HG02852 (cell line): ENCODE results near the gene CTNND2.
"Not testable (repeated sequence)": the region's sequence is repeated elsewhere in the genome, so short reads cannot be mapped to it uniquely, and the experiment has no call there.

Experiments used
- ATAC-seq: cut with Tn5 transposase; IDR thresholded peaks from one replicate; pipeline ENCODE4 v1.9.1; 2021; ENCODE audit warnings: mild to moderate bottlenecking, moderate library complexity; ENCODE audit not compliant: unreplicated experiment

CTNND2 gene

GRCh38 chr5:11684607-11685006 is 219.6 kb downstream of the CTNND2 start:
- no peak for ATAC-seq

DNA sequence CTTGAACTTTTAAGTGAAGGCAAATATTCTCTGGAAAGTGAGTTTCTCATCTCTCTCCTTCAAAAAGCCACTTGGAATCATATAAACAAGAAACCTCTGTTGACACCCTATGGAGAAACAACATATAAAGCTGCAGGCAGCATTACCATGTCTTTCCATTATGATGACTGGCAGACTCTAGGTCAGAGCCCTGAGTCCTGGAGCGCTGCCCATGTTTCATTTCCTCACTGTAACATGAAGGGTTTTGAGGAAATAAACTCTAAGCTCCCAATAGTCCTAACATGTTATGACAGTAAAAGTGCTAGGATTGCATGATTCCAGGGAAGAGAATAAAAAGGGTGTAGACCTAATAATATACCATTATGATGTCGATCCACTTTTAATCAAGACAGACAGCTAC is 220.6 kb downstream of the CTNND2 start:
- ATAC-seq, result no peak

- ATAC-seq, result no peak
These were observed 222.4 kb downstream of the CTNND2 start for GRCh38 chr5:11681796-11682195.

GRCh38 chr5:11679676-11680075 is 224.6 kb downstream of the CTNND2 start:
- ATAC-seq, result no peak

DNA sequence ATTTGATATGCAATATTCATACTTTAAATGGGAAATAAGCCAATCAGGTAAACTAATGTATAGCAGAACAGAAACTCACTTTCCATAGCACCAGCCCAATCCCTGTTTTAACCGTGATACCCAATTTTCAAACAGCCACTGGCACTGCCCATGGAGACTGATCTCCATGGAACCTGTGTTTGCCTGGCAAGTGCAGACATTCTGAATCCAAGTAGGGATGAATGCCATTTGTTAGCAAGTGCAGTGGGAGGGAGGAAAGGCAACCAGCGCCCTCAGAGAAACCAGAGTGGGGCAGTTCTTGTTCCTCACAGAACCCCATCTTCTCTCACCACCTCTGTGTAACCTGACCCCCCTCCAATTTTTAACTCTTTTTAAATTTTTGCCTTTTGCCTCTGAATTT is 229.1 kb downstream of the CTNND2 start:
- no peak for ATAC-seq

DNA sequence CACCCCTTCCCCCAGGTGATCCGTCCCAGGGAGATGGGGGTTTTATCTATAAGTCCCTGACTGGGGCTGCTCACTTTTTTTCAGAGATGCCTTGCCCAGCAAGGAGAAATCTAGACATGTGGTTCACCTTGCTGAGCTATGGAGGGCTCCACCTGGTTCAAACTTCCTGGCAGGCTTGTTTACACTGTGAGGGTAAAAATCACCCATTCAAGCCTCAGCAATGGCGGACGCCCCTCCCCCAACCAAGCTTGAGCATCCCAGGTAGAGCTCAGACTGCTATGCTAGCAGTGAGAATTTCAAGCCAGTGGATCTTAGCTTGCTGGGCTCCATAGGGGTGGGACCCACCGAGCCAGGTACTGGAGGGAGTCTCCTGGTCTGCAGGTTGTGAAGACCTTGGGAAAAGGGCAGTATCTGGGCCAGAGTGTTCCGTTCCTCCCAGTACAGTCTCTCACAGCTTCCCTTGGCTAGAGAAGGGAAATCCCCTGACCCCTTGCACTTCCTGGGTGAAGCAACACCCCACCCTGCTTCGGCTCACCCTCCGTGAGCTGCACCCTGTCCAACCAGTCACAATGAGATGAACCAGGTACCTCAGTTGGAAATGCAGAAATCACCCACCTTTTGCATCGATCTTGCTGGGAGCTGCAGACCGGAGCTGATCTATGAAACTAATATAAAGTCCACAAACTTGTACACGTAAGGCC is 231.7 kb downstream of the CTNND2 start:
- ATAC-seq, result no peak

- ATAC-seq, result no peak
These were observed 245.9 kb downstream of the CTNND2 start for GRCh38 chr5:11658376-11658775.

GRCh38 chr5:11656916-11657315 is 247.3 kb downstream of the CTNND2 start:
- ATAC-seq, result no peak

DNA sequence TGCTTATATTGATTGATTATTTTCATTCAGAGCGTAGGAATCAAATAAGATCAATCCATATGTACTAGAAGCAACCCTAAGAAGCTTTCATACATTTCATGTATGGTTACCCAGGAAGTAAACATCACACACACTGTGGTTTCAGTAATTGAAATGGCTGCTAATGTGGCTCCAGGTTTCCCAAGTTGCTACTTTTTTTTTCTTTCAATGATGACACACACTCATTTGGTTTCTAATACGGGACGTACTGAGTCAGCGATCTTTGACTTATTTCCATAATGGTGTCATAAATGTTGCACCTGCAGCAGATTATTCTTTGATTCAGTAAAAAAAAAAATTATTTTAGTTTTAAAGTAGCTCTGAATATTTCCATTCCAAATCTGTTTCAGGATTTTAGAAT is 248.6 kb downstream of the CTNND2 start:
- ATAC-seq, result no peak

- ATAC-seq, result no peak
These were observed 253.3 kb downstream of the CTNND2 start for GRCh38 chr5:11650936-11651335.

GRCh38 chr5:11646141-11646540 is 258.1 kb downstream of the CTNND2 start:
- no peak for ATAC-seq

DNA sequence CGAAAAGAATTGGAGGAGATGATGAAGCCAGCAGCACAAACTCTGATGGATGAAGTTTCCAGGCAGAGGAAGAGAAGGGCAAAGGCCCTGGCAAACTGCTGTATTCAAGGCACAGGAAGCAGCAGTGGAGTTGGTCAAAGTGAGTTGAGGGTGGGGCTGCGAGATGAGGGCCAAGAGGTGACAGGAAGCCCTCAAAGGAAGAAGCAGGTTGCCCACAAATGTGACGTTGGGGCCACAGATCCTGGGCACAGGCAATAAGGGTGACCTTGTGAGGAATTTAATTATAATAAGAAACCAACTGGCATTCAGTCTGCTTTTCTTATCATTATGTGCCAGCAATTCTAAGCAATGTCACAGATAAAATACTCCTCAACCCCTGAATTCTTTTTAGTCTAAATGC is 261.8 kb downstream of the CTNND2 start:
- no peak for ATAC-seq

DNA sequence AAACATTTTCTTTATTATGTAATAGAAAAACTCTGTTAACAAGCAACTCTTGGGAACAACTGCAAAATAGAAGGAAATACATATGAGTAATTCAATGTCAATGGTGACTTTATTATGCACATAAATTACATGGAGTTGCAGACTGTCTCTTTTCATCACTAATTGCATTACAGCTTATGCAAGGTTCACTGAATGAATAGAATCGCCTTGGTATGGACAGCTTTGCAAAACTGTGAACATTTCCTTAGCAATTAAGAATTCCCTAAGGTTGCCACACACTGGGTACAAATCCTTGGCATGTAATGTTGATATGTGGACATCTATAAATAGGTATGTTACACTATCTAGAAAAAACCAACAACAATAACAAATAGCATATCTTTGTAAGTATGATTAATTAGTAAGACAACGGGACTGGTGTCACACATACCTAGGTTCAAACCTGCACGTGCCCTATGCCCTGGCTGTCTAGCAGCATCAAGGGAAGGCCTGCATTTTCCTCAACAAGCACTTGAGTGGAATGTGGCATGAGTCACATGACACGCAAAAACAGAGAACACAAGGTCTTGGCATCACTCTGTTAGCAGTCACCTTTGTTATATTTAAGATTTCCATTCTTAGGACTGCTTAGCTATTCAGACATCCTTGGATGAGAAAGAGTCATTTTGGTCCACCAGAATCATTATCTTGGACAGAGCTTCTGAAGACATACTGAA is 263.9 kb downstream of the CTNND2 start:
- ATAC-seq, result no peak

- ATAC-seq, result no peak
These were observed 281.5 kb downstream of the CTNND2 start for GRCh38 chr5:11622785-11623184.

- no peak for ATAC-seq
These were observed 284.1 kb downstream of the CTNND2 start for GRCh38 chr5:11620172-11620571.

- no peak for ATAC-seq
These were observed 284.8 kb downstream of the CTNND2 start for GRCh38 chr5:11619339-11620024.

DNA sequence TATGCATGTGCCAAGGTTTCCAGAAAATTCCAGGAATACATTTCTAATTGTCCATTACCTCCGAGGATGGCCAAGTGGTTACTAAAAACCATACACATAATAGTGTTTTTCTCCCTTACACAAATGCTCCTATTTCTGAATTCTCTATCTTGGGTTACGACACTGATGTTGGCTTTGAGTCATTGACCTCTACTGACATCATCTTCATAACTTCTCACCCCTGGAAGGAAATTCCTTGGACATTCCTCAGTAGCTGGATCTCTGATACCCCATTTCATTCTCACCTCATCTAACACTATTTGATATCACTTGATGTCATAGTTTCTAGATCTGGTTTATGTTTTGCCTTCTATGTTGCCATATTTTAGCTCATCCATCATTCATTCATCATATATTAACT is 287.2 kb downstream of the CTNND2 start:
- no peak for ATAC-seq

DNA sequence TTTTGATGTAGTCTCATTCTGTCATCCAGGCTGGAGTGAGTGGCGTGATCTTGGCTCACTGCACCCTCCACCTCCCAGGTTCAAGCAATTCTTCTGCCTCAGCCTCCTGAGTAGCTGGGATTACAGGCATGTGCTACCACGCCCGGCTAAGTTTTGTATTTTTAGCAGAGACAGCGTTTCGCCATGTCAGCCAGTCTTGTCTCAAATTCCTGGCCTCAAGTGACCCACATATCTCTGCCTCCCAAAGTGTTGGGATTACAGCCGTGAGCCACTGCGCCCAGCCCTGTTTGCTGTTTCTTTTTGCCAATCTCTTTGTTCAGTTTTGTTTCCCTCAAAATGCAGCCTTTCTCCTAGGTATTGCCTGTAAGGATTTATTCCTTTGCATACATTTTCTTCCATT is 287.6 kb downstream of the CTNND2 start:
- ATAC-seq, result not testable (repeated sequence)

GRCh38 chr5:11611011-11611410 is 293.2 kb downstream of the CTNND2 start:
- no peak for ATAC-seq

DNA sequence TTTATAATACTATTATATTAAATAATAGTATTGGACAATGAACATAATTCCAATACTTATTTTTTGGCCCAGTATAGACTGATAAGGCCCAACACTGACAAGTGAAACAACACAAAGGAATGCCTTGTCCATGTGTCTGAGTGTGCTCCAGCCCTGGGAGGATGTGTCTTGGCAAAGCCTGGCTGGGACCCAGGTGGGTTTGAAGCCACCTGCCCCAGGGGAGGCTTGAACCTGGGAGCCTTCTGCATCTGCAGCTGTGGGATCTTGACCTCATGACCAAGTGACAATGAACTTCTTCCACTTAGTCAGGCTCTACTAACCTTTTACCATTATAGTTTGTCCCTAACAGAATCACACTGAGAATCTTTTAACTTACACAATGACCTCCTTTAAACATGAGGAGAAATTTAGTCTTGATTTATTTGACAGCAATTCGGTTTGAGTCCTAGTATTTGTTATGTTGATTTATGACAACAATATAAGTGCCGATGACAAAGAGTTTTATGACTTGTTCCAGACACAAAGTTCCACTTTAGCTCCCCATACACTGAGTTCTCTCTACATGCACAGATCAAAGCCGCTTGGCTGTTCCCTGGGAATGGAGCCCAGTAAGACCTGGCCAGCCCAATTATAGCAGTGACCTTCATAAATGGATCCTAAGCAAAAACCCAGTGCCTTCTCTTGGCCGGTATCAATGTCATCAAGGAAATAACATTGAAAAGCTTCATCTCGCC is 294.5 kb downstream of the CTNND2 start:
- no peak for ATAC-seq

DNA sequence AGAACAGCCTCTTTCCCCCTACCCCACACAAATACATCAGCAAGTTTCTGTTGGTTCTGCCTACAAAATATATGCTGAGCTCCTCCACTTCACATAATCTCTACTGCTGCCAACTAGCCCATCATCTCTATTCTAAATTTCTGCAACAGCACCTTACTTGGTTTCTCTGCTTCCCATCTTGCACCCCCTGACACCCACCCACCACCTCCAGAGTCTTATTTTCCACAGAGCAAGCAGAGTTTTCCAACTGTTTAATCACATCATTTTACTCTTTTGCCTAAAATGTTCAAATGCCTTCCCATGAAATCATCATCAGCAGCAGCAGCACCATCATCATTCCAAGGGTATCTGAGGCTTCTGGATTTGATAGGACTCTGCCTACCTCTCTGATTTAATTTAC is 295.7 kb downstream of the CTNND2 start:
- ATAC-seq, result no peak
